Loucy (cell line): Measurements from ENCODE around the gene FSD1L.

Experiments
- H2AFZ ChIP-seq: fragments of 200-600 bp; sonication (generic); 2 replicates; pipeline ENCODE4 v1.6.0; 2016; ENCODE audit warnings: antibody characterized with exemption, mild to moderate bottlenecking, low read length, moderate library complexity
- H3F3A ChIP-seq: fragments of 200-600 bp; 2 replicates; pipeline ENCODE4 v1.6.0; 2016; ENCODE audit warnings: antibody characterized with exemption, low read depth, mild to moderate bottlenecking
- H3K27me3 ChIP-seq: fragments of 200-600 bp; sonication (generic); 2 replicates; pipeline ENCODE4 v1.6.1; 2014; ENCODE audit warnings: low read length, mild to moderate bottlenecking; ENCODE audit not compliant: insufficient read depth, poor library complexity, severe bottlenecking
- H3K36me3 ChIP-seq: fragments of 200-600 bp; sonication (generic); 2 replicates; pipeline ENCODE4 v1.6.1; 2016; ENCODE audit warnings: low read length; ENCODE audit not compliant: insufficient read depth
- H3K4me1 ChIP-seq: fragments of 200-600 bp; sonication (generic); 2 replicates; pipeline ENCODE4 v1.5.1; 2014; ENCODE audit warnings: low read length, mild to moderate bottlenecking; ENCODE audit not compliant: insufficient read depth, poor library complexity, severe bottlenecking
- H3K4me2 ChIP-seq: fragments of 200-600 bp; sonication (generic); 2 replicates; pipeline ENCODE4 v1.6.0; 2014; ENCODE audit warnings: antibody characterized with exemption, low read length, low read depth, mild to moderate bottlenecking; ENCODE audit not compliant: poor library complexity, severe bottlenecking
- H3K4me3 ChIP-seq: fragments of 200-600 bp; sonication (generic); 2 replicates; pipeline ENCODE4 v1.5.1; 2014; ENCODE audit warnings: low read length, mild to moderate bottlenecking, mixed read lengths; ENCODE audit not compliant: poor library complexity, severe bottlenecking
- H3K79me2 ChIP-seq: fragments of 200-600 bp; sonication (generic); 2 replicates; pipeline ENCODE4 v1.6.1; 2014; ENCODE audit warnings: low read length; ENCODE audit not compliant: insufficient read depth
- H3K9ac ChIP-seq: fragments of 200-600 bp; sonication (generic); 2 replicates; pipeline ENCODE4 v1.6.0; 2014; ENCODE audit warnings: mild to moderate bottlenecking, low read depth, low read length, moderate library complexity; ENCODE audit not compliant: poor library complexity, severe bottlenecking
- H3K9me2 ChIP-seq: fragments of 200-600 bp; sonication (generic); replicated peaks from 2 replicates; pipeline ENCODE4 v1.6.1; 2016; ENCODE audit warnings: low read depth, low read length, mixed read lengths
- H3K9me3 ChIP-seq: fragments of 200-600 bp; sonication (generic); 2 replicates; pipeline ENCODE4 v1.6.1; 2014; ENCODE audit warnings: mild to moderate bottlenecking, antibody characterized with exemption, low read length, low read depth; ENCODE audit not compliant: insufficient read depth
- H4K20me1 ChIP-seq: fragments of 200-600 bp; sonication (generic); 2 replicates; pipeline ENCODE4 v1.6.0; 2014; ENCODE audit warnings: antibody characterized with exemption, low read length, mild to moderate bottlenecking; ENCODE audit not compliant: insufficient read depth, poor library complexity, severe bottlenecking
- EZH2phosphoT487 ChIP-seq: fragments of 200-600 bp; IDR thresholded peaks from 2 replicates; pipeline ENCODE4 v1.6.1; 2018; ENCODE audit warnings: antibody characterized with exemption, mild to moderate bottlenecking, moderate library complexity, borderline replicate concordance
- TF ChIP-seq, protein P1 (sequence below): fragments of 200-600 bp; sonication (generic); conservative IDR thresholded peaks from 2 replicates; pipeline ENCODE4 v1.5.1; 2014; ENCODE audit warnings: mild to moderate bottlenecking, antibody characterized with exemption, low read length

The FSD1L gene

DNA sequence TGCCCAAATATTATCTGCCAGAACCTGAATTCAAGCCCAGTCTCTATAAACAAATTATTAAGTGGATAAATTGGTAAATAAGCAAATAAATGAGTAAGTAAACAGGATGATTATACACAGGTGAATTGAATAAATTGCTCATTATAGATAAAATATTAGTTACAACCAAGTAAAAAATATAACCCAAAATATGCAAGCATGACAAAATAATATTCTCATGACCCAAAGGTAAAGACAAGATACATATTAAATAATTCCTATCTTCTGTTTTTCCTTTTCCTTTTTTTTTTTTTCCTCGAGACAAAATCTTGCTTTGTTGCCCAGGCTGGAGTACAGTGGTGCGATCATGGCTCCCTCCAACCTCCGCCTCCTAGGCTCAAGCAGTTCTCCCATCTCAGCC, 21.2 kb upstream of the FSD1L start:
- no peaks in the 10 kb centered on the region for H3K9me2 ChIP-seq
- no peaks in the 10 kb centered on the region for H4K20me1 ChIP-seq
- H3K4me1 ChIP-seq = no peaks in the 10 kb centered on the region
- TF ChIP-seq EZH2phosphoT487 = no peak
- TF ChIP-seq, protein P1, sequence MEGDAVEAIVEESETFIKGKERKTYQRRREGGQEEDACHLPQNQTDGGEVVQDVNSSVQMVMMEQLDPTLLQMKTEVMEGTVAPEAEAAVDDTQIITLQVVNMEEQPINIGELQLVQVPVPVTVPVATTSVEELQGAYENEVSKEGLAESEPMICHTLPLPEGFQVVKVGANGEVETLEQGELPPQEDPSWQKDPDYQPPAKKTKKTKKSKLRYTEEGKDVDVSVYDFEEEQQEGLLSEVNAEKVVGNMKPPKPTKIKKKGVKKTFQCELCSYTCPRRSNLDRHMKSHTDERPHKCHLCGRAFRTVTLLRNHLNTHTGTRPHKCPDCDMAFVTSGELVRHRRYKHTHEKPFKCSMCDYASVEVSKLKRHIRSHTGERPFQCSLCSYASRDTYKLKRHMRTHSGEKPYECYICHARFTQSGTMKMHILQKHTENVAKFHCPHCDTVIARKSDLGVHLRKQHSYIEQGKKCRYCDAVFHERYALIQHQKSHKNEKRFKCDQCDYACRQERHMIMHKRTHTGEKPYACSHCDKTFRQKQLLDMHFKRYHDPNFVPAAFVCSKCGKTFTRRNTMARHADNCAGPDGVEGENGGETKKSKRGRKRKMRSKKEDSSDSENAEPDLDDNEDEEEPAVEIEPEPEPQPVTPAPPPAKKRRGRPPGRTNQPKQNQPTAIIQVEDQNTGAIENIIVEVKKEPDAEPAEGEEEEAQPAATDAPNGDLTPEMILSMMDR = no peak
- no peak overlapping the region for H3K4me3 ChIP-seq
- no peaks in the 10 kb centered on the region for H3F3A ChIP-seq
- H3K27me3 ChIP-seq = no peaks in the 10 kb centered on the region
- H3K9ac ChIP-seq = no peak overlapping the region
- no peaks in the 10 kb centered on the region for H3K79me2 ChIP-seq
- H3K36me3 ChIP-seq = no peaks in the 10 kb centered on the region
- no peak overlapping the region for H2AFZ ChIP-seq
- H3K4me2 ChIP-seq = no peak overlapping the region
- no peaks in the 10 kb centered on the region for H3K9me3 ChIP-seq

DNA sequence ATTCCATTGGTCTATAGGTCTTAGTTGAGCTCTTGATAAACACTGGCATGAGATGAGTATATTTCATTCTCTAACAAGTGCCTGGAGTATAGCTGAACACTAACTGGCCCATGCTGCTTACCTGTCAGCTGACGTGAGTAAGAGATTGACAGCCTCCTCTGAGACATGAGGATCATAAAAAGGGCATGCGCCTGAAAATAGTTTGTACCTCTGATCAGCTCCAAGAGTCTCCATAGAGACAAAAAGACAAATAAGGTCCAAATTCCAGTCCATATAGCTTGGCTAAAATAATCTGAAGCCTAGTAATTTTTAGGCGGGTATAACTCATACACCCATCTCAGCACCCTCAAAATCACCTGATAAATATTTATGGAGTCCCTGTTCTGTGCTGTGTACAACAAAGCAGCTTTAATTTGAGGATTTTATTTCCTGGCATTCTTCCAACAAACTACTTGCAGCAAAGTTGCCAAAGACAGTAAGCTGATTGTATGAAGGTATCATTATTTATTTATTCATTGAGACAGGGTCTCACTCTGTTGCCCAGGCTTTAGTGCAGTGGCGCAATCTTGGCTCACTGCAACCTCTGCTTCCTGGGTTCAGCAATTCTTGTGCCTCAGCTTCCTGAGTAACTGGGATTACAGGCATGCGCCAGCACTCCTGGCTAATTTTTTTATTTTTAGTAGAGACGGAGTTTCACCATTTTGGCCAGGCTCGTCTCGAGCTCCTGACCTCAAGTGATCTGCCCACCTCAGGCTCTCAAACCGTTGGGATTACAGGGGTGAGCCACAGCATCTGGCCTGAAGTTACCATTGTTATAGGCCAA, 16.2 kb upstream of the FSD1L start:
- Histone ChIP-seq H2AFZ (no peak overlapping the region), H3K36me3 (no peaks in the 10 kb centered on the region), H4K20me1 (no peaks in the 10 kb centered on the region), H3K27me3 (no peaks in the 10 kb centered on the region), H3K9me3 (no peaks in the 10 kb centered on the region), H3K79me2 (no peaks in the 10 kb centered on the region), H3F3A (no peaks in the 10 kb centered on the region), H3K4me3 (no peak overlapping the region), H3K4me1 (no peaks in the 10 kb centered on the region), H3K9ac (no peak overlapping the region), H3K4me2 (no peak overlapping the region), H3K9me2 (no peaks in the 10 kb centered on the region)
- no peak for TF ChIP-seq EZH2phosphoT487
- TF ChIP-seq, protein P1 = no peak

DNA sequence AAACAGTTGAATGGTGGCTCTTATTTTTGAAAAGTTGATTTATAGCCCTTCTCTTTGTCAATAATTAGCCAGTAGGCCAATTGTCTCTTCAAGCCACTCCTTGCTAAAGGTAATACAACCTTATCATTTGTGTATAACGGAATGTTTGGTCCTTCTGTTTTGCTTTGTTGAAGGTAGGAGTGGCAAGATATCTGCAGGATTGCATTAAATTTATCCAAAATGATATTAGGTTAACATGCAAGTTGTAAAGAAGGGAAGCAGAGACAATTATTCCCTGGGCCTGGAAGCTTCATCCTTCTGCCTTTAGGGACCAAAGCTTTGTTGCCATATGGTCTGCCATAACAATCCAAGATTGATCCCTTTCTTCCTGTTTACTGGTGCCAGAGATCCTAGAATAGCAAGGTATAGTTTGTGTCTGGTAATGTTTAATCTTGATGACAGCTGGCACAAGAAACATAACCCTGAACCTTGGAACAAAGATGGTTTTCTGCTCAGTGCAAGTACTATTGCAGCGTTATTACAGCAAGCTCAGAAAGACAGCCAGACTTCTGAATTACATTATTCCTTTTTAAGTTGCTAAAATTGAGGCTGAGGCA, 15.5 kb upstream of the FSD1L start:
- Histone ChIP-seq H3K9me3 (no peaks in the 10 kb centered on the region), H3K4me3 (no peak overlapping the region), H3F3A (no peaks in the 10 kb centered on the region), H3K9me2 (no peaks in the 10 kb centered on the region), H3K79me2 (no peaks in the 10 kb centered on the region), H2AFZ (no peak overlapping the region), H3K36me3 (no peaks in the 10 kb centered on the region), H3K4me2 (no peak overlapping the region), H3K9ac (no peak overlapping the region), H3K27me3 (no peaks in the 10 kb centered on the region), H4K20me1 (no peaks in the 10 kb centered on the region), H3K4me1 (no peaks in the 10 kb centered on the region)
- TF ChIP-seq, protein P1 = no peak
- TF ChIP-seq EZH2phosphoT487 = no peak
